EL (cell line): Measurements from ENCODE around the gene CRYBG3.
"Not testable (repeated sequence)": the region's sequence is repeated elsewhere in the genome, so short reads cannot be mapped to it uniquely, and the experiment has no call there.

Experiments used
- DNase-seq: peaks from one replicate; pipeline ENCODE4 v3.0.0-alpha.2; 2016

CRYBG3 gene

DNA sequence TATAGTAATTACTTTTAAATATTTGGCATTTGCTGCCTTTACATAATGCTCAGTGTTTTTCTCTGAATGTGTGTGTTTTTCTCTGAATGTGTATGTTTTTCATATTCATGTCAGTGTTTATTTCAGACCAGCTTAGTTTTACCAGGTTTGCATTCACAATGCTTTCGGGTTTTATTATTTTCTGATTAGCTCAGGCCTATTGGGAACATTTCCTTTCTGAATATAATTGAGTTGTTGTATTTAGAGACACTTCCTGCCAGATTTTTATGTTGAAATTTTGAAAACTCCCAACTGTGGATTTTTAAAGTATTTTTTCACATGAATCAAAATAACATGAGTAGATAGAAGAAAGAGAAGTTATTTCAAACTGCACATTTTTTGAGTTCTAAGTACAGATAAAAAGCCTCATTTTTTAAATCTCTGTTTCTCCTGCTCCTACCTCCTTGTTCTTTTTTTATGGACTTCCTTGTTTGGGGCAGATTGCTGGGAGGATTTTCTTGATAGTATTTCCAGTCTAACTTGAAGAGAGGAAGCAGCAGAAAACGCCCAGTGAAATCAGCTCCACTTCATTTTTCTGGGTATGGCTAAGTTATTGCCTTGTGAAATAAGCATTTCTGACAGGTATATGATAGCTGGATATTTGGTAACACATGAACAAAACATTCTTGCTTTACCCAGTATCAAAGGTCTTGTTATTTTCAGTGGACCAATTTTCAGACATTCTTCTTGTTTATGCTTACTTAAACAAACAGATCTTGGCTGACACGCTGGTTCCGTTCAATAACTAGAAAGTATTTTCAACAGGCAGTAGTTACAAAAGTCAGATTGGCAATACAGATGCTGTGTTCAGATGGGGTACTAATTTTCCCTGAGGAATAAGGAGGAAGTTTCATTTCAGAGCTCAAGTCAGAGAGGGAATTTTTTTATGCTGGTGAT is 79.8 kb downstream of the CRYBG3 start:
- no peak for DNase-seq

DNA sequence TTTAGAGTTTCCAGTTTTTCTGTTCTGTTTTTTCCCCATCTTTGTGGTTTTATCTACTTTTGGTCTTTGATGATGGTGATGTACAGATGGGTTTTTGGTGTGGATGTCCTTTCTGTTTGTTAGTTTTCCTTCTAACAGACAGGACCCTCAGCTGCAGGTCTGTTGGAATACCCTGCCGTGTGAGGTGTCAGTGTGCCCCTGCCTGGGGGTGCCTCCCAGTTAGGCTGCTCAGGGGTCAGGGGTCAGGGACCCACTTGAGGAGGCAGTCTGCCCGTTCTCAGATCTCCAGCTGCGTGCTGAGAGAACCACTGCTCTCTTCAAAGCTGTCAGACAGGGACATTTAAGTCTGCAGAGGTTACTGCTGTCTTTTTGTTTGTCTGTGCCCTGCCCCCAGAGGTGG is 88.0 kb downstream of the CRYBG3 start:
- DNase-seq: not testable (repeated sequence)

DNA sequence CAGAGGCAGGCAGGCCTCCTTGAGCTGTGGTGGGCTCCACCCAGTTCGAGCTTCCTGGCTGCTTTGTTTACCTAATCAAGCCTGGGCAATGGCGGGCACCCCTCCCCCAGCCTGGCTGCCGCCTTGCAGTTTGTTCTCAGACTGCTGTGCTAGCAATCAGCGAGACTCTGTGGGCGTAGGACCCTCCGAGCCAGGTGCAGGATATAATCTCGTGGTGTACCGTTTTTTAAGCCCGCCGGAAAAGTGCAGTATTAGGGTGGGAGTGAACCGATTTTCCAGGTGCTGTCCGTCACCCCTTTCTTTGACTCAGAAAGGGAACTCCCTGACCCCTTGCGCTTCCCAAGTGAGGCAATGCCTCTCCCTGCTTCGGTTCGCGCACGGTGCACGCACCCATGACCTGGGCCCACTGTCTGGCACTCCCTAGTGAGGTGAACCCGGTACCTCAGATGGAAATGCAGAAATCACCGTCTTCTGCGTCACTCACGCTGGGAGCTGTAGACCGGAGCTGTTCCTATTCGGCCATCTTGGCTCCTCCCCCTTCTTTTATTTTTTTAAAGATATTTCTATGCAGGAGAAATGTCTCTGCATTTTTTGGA is 88.5 kb downstream of the CRYBG3 start:
- DNase-seq: not testable (repeated sequence)

DNA sequence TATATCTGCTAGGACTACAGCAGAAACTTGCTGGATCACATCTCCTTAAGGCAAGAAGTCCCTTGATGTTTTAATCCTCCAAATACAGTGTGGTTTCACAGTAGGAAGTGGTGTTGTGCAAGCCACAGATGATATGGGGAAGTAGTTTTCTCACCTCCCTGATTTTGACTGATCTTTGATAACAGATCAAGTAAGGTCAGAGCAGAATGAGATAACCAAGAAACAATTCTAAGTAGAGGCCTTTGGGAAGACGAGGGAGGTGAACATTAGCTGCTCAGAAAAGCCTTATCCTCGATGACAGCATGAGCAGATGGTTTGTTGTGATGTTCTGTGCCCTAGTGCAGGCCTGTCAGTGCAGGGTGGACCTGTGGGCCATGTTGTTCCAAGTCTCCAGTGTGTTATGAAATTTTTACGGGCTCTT is 89.1 kb downstream of the CRYBG3 start:
- DNase-seq: no peak

DNA sequence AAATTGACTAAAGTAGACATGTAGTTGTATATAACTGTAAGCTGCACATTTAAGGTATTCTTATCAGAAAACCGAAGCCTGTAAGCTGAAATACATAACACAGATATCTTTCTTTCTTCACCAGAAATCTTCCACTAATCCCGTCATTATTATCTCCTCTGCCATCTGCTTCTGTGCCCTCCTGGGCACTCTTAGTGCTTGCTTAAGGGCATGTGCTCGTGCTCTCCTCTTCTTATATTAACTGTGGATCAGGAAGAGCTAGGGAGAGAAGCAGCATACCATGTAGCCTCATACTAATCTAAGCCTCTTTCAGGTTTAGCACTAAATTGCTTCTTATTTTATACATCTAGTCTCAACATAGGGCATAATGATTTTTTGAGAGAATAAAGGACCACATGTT is 89.6 kb downstream of the CRYBG3 start:
- DNase-seq: no peak

DNA sequence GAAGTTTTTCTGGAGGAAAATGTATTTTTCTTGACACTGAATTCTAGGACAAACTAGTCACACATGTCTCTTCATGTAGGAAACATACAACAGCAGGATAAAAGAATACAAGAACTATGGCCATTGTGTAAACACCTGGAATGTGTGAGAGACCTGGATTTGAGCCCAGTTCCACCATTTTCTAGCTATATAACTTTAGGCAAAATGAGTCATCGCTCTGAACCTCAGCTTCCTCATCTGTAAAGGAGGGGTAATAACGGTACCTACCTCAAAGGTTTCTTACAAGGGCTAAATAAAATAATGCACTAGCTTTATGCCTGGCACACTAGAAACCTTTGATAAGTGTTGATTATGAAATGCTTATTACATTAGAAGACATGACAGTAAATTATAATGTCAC is 92.6 kb downstream of the CRYBG3 start:
- DNase-seq: peak; percentile 38

DNA sequence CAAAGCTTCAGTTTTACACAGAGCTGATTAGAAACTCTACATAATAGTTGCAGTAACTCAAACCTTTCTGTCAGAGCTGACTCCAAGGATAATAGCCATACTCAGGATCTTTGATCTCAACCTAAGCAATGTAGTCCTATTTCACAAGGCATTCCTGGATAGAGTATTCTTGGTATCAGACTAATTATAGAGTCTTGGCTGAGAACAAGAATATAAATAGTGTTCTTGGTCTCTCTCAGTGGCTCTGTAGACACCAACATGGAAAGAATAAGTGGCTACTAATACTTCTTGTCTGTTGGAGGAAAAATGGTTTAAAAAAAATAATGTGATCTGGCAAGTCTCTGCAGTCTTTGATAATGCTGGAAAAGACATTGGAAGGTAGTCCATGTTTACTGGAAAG is 94.8 kb downstream of the CRYBG3 start:
- no peak for DNase-seq

DNA sequence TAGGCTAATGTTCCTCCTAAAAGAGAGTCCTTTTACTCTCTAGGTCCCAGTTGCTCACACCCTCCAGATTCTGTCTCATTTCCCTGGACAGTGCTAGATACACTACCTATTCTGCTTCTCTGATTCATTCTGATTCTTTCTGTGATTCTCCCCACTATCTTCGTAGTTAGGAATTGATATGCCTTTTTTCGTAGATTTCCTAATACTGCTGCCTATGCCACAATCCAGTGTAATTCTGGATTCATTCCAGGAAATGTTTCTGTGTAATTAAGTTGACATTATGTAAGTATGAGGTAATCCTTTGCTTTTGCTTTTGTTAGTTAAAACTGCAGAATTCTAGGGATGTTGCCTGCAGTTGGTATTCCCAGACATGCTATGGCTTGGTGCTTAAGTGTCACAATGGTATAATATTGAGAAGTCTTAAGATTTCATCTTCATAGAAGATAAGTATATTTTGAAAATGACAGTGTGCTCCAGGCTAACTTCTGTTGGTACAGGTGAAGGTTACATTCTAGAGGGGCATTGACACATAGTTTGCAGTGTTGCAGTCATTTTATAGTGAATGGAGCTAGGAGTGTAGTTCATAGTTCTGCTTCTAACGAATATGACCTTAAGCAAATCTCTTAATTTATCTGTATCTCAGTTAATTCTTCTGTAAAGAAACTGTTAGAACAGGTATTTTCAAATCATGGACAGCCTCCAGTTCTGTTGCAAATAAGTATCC is 96.2 kb downstream of the CRYBG3 start:
- DNase-seq: peak; percentile 10

DNA sequence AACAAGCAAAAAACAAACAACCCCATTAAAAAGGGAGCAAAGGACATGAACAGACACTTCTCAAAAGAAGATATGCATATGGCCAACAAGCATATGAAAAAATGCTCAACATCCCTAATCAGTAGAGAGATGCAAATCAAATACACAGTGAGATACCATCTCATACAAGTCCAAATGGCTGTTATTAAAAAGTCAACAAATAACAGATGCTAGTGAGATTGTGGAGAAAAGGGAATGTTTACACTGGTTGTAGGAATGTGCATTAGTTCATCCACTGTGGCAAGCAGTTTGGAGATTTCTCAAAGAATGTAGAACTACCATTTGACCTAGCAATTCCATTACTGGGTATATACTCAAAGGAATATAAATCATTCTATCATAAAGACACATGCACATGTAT is 105.9 kb downstream of the CRYBG3 start:
- DNase-seq: peak; percentile 26

DNA sequence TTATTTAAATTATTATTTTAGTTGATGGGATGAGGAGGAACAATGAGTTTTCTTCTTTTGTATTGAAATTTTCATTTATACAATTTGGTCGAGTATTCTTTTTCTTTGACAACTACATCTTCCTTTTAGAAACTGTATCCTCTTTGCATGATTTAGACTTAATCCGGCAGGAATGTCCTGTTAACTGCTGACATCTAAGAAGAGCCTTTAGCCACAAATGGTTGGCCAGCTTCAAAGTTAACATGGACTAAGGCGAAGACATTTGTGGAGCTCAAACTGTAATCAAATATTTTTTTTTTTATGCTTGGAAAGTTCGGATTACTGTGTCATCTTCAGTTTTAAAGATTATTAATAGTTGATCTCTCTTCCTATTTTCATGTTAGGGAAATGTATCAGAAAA is 107.2 kb downstream of the CRYBG3 start:
- no peak for DNase-seq

DNA sequence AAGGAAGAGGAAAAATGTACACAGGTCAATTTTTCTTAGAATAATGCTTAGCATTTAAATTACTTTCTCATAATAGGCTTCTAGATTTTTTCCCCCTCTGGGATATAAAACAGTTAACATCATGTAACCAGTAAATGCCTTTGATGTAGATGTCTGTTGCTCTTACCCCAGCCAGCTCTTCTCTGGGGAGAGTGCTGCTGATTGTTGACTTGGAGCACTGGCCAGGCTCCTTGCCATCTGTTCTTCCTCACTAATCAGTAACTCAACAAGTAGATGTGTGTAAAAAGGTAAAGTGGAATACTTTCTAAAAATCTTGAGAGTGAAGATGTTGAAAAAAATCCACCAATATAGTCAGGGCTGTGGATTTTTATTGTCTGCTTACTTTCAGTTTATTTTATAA is 108.2 kb downstream of the CRYBG3 start:
- DNase-seq: no peak

DNA sequence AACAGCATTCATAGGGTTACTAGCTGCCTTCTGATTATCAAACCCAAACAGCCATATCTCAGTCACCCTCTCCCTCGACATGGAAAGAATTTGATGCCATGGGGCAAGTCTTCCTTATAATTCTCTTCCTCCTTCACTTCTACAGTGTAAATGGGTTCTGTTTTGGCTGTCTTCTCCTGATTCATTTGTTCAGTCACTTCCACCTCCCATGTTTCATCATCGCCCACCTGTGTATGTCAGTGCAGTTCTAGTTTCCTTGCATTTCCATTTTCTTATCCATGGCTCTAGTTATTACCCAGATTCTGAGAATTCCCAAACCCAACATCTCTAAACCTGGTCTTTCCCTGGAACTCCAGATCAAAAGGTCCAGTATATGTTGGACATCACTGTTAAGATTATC is 109.4 kb downstream of the CRYBG3 start:
- DNase-seq: no peak

DNA sequence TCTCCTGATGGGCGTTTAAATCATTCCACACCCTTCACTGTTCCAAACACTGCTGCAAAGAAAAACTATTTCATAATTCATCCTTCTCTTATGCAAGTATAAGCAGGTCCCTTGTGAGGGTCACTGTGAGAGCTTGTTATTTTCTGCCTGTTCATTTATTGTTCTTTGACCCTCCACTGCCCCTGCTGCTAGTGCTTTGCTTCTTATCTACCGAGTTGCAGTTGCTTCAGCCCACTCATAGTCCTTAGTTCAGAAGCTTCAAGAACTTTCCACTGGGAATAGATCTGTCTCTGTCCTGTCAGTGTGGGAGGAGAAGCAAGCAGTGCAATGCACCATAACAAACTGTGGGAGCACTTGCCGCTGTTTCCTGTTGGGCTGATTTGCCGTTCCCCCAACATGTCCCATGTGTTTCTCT is 110.6 kb downstream of the CRYBG3 start:
- no peak for DNase-seq

DNA sequence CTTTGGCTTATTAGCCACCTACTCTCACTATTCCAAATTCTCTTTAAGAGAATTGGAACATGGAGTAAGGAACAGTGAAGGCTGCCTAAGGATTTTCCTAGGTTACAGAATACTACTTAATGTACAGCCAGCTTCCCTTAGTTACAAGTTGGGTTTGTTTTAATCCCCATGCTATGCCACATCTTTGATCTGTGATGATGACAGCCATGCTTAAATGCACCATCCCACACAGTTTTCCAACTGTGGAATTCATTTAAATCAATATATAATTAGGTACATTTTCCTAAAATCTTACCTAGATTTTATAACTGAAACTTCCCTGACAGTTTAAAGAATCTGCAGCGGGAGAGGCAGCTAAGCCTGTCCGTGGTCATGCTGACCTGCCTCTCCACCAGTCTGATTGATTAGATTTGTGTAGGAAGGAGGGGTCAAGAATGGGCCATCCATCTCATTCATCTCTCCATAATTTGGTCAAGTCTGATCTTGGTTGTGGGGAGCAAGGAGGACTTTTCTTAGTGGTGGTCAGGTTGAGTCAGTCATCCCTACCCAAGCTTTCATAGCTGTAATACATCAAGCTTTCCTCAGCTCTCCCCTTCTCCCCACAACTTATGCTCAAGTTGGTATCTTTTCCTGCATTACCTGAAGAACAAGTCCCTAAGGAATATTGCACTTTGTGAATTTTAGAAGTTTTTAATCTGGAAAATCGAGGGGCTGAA is 113.3 kb downstream of the CRYBG3 start:
- no peak for DNase-seq

DNA sequence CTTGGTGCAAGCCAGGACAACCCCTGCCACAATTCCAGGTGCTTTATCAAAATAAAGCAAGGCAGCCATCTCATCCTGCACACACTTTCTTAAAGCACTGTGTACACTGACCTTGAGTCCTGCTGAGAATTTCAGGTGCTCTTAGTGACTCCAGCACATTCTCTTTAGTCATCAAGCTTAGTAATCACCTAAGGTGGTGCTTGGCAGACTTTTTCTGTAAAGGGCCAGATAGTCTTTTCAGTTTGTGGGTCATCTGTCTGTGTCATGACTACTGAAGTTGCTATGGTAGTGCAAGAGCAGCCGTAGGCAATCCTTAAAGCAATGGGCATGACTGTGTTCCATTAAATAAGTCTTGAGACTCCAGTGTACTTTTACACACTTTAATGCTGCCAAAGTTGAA is 114.0 kb downstream of the CRYBG3 start:
- DNase-seq: no peak

DNA sequence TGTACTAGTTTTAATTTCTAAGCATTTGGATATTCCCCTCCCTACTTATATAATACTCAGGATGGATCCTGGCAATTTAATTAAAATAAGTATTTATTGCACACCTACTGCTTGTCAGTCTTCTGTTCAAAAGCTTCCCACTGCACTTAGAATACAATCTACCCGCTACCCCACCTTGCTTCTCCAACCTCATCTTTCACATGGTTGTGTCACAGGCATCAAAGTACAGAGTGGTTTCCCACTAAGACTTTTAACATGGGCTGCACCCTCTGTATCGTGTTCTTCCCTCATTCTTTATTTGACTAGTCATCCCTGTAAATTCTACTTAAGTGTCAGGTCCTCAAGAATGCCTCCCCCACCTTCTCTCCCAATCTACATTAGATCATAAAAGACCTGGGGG is 115.4 kb downstream of the CRYBG3 start:
- peak; percentile 6 for DNase-seq

DNA sequence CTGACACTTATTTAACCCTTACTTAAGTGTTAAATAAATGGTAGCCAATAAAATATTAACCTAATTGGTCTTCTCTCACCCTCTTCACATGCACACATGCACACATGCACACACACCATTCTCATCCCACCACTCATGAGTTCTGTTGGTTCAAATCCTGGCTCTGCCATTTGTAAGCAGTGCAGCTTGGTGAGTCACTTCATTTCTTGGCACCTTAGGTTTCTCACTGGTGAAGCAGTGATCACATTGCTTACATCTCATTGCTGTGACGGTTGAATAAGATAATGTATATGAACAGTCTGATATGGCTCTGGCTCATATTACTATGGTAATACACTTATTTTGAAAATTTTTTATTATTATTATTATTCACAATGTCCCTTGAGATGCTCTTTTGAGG is 116.6 kb downstream of the CRYBG3 start:
- no peak for DNase-seq

DNA sequence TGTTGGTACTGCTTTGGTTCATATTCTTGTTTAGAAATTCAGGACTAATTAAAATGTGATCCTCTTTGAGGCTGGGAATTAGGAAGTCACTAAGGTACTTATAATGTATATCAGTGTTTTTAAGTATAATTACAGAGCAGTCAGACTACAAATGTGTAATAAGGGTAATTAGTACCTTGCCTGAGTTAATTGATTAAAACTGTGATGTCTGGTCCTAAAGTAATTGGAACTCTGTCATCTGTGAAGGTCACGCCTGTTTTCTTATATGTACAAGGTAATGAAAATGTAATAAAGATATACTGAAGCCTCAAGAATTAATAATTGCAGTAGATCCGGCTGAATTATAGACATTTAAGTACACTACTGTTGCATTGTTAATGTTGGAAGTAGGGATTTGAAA is 117.6 kb downstream of the CRYBG3 start:
- no peak for DNase-seq

DNA sequence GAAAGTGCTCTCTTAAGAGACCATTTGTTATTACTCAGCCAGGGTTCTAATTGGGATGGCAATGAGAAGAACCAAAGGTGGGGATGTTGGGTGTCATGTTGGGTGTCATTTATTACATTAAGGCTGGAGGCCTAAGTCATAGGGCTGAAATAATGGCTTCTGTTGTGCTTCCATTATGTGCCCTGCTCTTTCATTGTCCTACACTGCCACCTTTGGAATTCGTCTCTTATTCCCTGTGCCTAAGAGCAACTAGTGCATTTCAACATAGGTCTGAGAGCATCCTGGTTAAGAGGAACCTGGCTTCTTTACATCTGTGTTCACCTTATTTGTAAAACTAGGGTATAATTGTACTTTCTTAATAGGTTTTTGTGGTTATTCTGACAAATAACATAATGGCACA is 118.2 kb downstream of the CRYBG3 start:
- no peak for DNase-seq

DNA sequence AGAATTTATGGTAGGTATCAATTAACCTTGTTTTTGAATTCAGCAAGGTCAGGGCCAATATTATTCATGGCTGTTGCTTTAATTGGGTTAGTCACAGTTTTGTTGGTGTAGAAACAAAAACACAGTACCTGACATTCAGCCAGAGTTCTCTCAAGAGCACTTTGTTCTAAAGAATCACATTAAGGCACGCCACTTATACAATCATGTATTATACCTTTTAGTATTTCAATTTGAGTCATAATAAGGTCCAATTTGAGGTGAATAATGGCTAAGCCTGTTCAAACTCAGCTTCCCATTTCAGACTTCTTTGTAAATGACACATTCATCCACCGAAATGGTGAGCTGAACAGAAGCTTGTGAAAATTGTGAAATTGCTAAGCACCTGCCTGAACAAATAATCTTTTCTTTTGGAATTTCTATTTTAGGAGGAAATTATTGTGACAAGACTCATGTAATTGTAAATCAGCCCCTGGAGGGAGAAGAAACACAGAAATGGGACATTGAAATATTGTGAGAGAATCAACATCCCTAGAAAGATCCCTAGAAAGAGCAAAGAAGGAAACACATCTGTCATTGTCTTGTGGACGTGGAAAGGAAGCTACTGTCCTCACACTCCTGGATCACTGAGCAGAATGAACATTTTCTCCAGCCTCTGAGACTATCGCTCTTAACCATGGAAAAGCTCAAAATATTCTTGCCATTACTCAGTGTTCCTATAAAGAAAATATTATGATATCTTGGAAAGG is 121.2 kb downstream of the CRYBG3 start:
- no peak for DNase-seq

DNA sequence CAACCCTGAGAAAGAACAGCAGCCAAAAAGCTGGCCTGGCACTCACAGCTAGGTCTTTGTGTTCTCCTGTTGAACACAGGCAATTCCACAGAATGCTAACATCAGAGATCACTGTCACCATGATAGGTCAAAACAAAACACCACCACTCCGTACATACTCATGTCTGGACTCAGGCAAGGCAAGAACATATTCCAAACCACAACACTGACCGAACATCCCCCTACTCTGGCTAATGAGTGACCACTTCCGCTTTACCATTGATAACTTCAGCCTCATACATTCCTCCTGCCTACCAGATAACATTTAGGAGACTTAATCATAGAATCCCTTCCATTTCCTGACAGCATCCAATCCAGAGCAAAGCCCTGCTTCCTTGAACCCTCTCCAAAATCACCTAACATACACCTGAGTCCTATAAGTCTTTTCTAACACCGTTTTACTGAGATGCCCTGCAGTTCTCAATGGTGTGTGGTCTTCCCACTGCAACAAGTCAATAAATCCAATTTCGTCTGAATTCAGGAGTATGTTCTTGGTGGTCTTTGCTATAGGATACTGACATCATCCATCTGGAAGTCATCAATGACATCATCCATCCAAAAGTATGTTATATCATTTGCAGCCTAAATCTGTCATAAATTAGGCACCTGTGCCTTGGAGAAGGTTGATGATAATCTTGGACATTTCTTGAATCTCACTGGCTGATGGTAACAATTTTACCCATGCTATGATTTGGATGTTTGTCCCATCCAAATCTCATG is 126.7 kb downstream of the CRYBG3 start:
- DNase-seq: no peak

DNA sequence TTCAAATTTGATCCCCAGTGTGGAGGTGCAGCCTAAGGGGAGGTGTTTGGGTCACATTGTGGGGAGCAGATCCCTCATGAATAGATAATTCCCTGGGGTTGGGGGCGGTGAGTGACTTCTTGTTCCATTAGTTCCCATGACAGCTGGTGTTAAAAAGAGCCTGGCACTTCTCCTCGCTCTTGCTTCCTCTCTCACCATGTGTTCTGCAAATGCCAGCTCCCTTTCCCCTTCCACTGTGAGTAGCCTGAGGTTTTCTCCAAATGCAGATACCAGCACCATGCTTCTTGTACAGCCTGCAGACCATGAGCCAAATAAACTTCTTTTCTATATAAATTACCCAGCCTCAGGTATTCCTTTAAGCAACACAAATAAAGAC is 127.3 kb downstream of the CRYBG3 start:
- DNase-seq: no peak
